GM12878 (cell line): ENCODE results near the gene PUS7. TPM values are rescaled to one million over a fixed set of nuclear protein-coding genes. Genes with fewer than 3 reads are reported as not detected.

Experiments
- ATAC-seq: fragments of 200-7000 bp; cut with Tn5 transposase; 3 replicates; pipeline ENCODE4 v1.9.1; 2020; ENCODE audit warnings: mild to moderate bottlenecking, moderate library complexity
- BruUV-seq: library from RNA; stranded (reverse); fragments of 400-500 nt; replicated peaks from 2 replicates; lab custom pipeline; 2021; lab: Mats Ljungman, UMichigan
- CTCF ChIA-PET: fragments of 300-600 bp; sonication (Branson Sonifier 250); formaldehyde crosslinking; extraction: SDS; loops from one replicate; lab custom pipeline; 2021; ENCODE audit warnings: inconsistent platforms; lab: Yijun Ruan, JAX
- POLR2A ChIA-PET: fragments of 350-600 bp; formaldehyde crosslinking; extraction: SDS; loops from one replicate; lab custom pipeline; 2021; ENCODE audit warnings: inconsistent platforms; lab: Charles Lee
- RAD21 ChIA-PET: fragments of 300-600 bp; sonication (Branson Sonifier 250); formaldehyde crosslinking; loops from one replicate; lab custom pipeline; 2023; ENCODE audit warnings: antibody characterized with exemption; ENCODE audit not compliant: unreplicated experiment; lab: Charles Lee
- SMC1A ChIA-PET: fragments of 300-600 bp; sonication (Branson Sonifier 250); formaldehyde crosslinking; loops from one replicate; lab custom pipeline; 2023; ENCODE audit not compliant: unreplicated experiment, uncharacterized antibody; lab: Charles Lee
- DNase-seq: peaks from one replicate; pipeline ENCODE4 v3.0.0-alpha.2; 2011; ENCODE audit warnings: low read depth, low spot score
- FAIRE-seq: peaks from 3 replicates; lab custom pipeline; 2011; peaks lifted over from hg19 to GRCh38; lab: Jason Lieb, UNC
- H2AFZ ChIP-seq: 2 replicates; pipeline ENCODE4 v1.6.0; 2011; ENCODE audit warnings: low read depth, low read length, control low read depth; ENCODE audit not compliant: control insufficient read depth
- H3K27ac ChIP-seq: 2 replicates; pipeline ENCODE4 v1.5.1; 2011; ENCODE audit warnings: control low read depth; ENCODE audit not compliant: control insufficient read depth, insufficient read depth
- H3K27me3 ChIP-seq, 2 experiments: replicated peaks in 1 of 2; 2 replicates each; pipeline versions ENCODE4 v1.6.0 to v1.6.1; 2011; ENCODE audit warnings: low read length in 1 of 2; ENCODE audit not compliant: control insufficient read depth in 2 of 2, insufficient read depth in 2 of 2
- H3K36me3 ChIP-seq, 2 experiments: 2 replicates each; pipeline ENCODE4 v1.5.1; 2011; ENCODE audit warnings: low read length in 1 of 2; ENCODE audit not compliant: control insufficient read depth in 2 of 2, insufficient read depth in 2 of 2
- H3K4me1 ChIP-seq: 2 replicates; pipeline ENCODE4 v1.6.1; 2011; ENCODE audit warnings: mild to moderate bottlenecking, low read length, moderate library complexity, mixed read lengths; ENCODE audit not compliant: control insufficient read depth, insufficient read depth
- H3K4me2 ChIP-seq: 2 replicates; pipeline ENCODE4 v1.6.0; 2011; ENCODE audit warnings: control low read depth; ENCODE audit not compliant: control insufficient read depth, insufficient read depth
- H3K4me3 ChIP-seq: fragments of 200-600 bp; sonication (generic); 2 replicates; pipeline ENCODE4 v1.5.1; 2016
- H3K79me2 ChIP-seq: 2 replicates; pipeline ENCODE4 v1.6.0; 2011; ENCODE audit warnings: low read length; ENCODE audit not compliant: control insufficient read depth, insufficient read depth
- H3K9ac ChIP-seq: 2 replicates; pipeline ENCODE4 v1.8.0; 2011; ENCODE audit warnings: low read length, control low read depth, mixed read lengths; ENCODE audit not compliant: control insufficient read depth, insufficient read depth
- H3K9me3 ChIP-seq: replicated peaks from 3 replicates; pipeline ENCODE4 v1.5.1; 2011; ENCODE audit warnings: mild to moderate bottlenecking, low read length; ENCODE audit not compliant: control insufficient read depth, insufficient read depth
- H4K20me1 ChIP-seq: 2 replicates; pipeline ENCODE4 v1.6.0; 2011; ENCODE audit not compliant: control insufficient read depth, insufficient read depth
- ATF7 ChIP-seq: fragments of 450-650 bp; IDR thresholded peaks from 2 replicates; pipeline ENCODE4 v1.6.1; 2016; ENCODE audit warnings: low read depth, mild to moderate bottlenecking
- EED ChIP-seq: sonication (generic); IDR thresholded peaks from 2 replicates; pipeline ENCODE4 v1.6.1; 2016; ENCODE audit warnings: antibody characterized with exemption, low read depth
- EZH2 ChIP-seq: IDR thresholded peaks from 2 replicates; pipeline ENCODE4 v1.6.1; 2012; ENCODE audit warnings: low read depth, mild to moderate bottlenecking, control low read depth, inconsistent platforms, low read length, borderline replicate concordance; ENCODE audit not compliant: control insufficient read depth
- FOS ChIP-seq: IDR thresholded peaks from 3 replicates; pipeline ENCODE4 v1.6.1; 2011; ENCODE audit warnings: borderline replicate concordance; ENCODE audit not compliant: insufficient read length; ENCODE audit errors: extremely low read depth
- MTA3 ChIP-seq: IDR thresholded peaks from 2 replicates; pipeline ENCODE4 v1.6.1; 2012; ENCODE audit warnings: low read length, inconsistent platforms, borderline replicate concordance
- NFIC ChIP-seq: IDR thresholded peaks from 2 replicates; pipeline ENCODE4 v1.6.1; 2012; ENCODE audit warnings: low read depth, mild to moderate bottlenecking, inconsistent platforms, low read length, moderate library complexity
- NFYA ChIP-seq: IDR thresholded peaks from 2 replicates; pipeline ENCODE4 v1.6.1; 2011; ENCODE audit warnings: low read depth, mild to moderate bottlenecking, low read length, improper control_type of control experiment, borderline replicate concordance
- PML ChIP-seq: IDR thresholded peaks from 2 replicates; pipeline ENCODE4 v1.6.1; 2012; ENCODE audit warnings: low read length, inconsistent platforms
- SPI1 ChIP-seq: IDR thresholded peaks from 2 replicates; pipeline ENCODE4 v1.6.1; 2011; ENCODE audit warnings: low read depth, mild to moderate bottlenecking, low read length, moderate library complexity, borderline replicate concordance; ENCODE audit not compliant: insufficient read depth
- WGBS: methylation state at CpG from one replicate; pipeline ENCODE4 v1.1.6; 2016; ENCODE audit warnings: low lambda C conversion rate; ENCODE audit not compliant: insufficient replicate concordance, insufficient coverage; ENCODE audit errors: missing lambda C conversion rate; 5-methylcytosine and 5-hydroxymethylcytosine counted together
- in situ Hi-C: fragments of 300-500 bp; cut with MboI; formaldehyde crosslinking; loops from 9 replicates; pipeline ENCODE4 v1.14.3; 2018; ENCODE audit warnings: mixed read lengths
- intact Hi-C: fragments of 100-400 bp; cut with micrococcal nuclease; formaldehyde crosslinking; loops from one replicate; pipeline ENCODE4 v1.14.2; 2022; ENCODE audit not compliant: unreplicated experiment
- polyA plus RNA-seq, 11 experiments: library from polyadenylated mRNA; depleted of rRNA in 4 of 11; unstranded in 6 of 11; stranded (reverse) in 5 of 11; fragments of >200 nt; fragmentation: Nextera tagmentation in 4 of 11; fragmentation: Illumina TruSeq in 1 of 11; extraction: Ambion mirVana in 4 of 11; extraction: Trizol in 1 of 11; gene quantifications; 1 replicate in 1 of 11; 2 replicates in 10 of 11; pipeline versions ENCODE4 v1.2.1 to v1.2.3, GENCODE V29; 2011 to 2016; ENCODE audit warnings: inconsistent platforms in 2 of 11, missing spikeins in 2 of 11, low read depth in 1 of 11
- total RNA-seq, 4 experiments: library from RNA; depleted of rRNA in 3 of 4; stranded (reverse); fragments of >200 nt in 3 of 4; fragmentation: Illumina TruSeq in 1 of 4; extraction: Trizol in 1 of 4; gene quantifications; 2 replicates each; pipeline versions ENCODE4 v1.2.1 to v1.2.3, GENCODE V29; 2013 to 2021
- TF ChIP-seq, protein P1 (sequence below): IDR thresholded peaks from 2 replicates; pipeline ENCODE4 v1.6.1; 2012; ENCODE audit warnings: low read depth, low read length, improper control_type of control experiment
- TF ChIP-seq, protein P2 (sequence below): fragments of 450-650 bp; formaldehyde crosslinking; IDR thresholded peaks from 2 replicates; pipeline ENCODE4 v1.5.0; 2022; ENCODE audit warnings: mild to moderate bottlenecking, missing genetic modification characterization

The PUS7 gene
- total and polyA plus RNA-seq, 10 of the 15 experiments (the other 5 are each of a cell fraction or from before 2014, with no cell fraction given) = 5.6 to 28.5 (median 22.4) TPM

- no TSS peak for BruUV-seq
- no peak overlapping the region for H3K4me3 ChIP-seq
- intact Hi-C loops (loop anchor here (5.0 kb wide), 1 partner anchor 57 kb away; no protein-coding TSS in a partner anchor), in situ Hi-C loops (no loop called here)
- 97% methylated on average over 20 of the region's 20 CpGs for WGBS
- H2AFZ ChIP-seq = no peak overlapping the region
- H3K36me3 ChIP-seq = no peaks in the 10 kb centered on the region
- POLR2A ChIA-PET = no interaction called here
- DNase-seq (no peak), FAIRE-seq (no peak), ATAC-seq (no peak)
- SMC1A ChIA-PET = no interaction called here
- H3K4me2 ChIP-seq = no peak overlapping the region
- H3K4me1 ChIP-seq = peaks cover 3% of the 10 kb centered on the region
- H4K20me1 ChIP-seq = no peaks in the 10 kb centered on the region
- no peaks in the 10 kb centered on the region for H3K9me3 ChIP-seq
- H3K79me2 ChIP-seq = peaks cover 19% of the 10 kb centered on the region
- no peaks in the 10 kb centered on the region for H3K27me3 ChIP-seq
- CTCF ChIA-PET = no interaction called here
- H3K27ac ChIP-seq = no peak overlapping the region
- H3K9ac ChIP-seq = no peak overlapping the region
- no peak for TF ChIP-seq EED
- TF ChIP-seq EZH2 = no peak
- TF ChIP-seq, protein P1, sequence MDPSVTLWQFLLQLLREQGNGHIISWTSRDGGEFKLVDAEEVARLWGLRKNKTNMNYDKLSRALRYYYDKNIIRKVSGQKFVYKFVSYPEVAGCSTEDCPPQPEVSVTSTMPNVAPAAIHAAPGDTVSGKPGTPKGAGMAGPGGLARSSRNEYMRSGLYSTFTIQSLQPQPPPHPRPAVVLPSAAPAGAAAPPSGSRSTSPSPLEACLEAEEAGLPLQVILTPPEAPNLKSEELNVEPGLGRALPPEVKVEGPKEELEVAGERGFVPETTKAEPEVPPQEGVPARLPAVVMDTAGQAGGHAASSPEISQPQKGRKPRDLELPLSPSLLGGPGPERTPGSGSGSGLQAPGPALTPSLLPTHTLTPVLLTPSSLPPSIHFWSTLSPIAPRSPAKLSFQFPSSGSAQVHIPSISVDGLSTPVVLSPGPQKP = no peak
- no peak for TF ChIP-seq ATF7
- no peak for TF ChIP-seq FOS
- no peak for TF ChIP-seq NFIC
- TF ChIP-seq, protein P2, sequence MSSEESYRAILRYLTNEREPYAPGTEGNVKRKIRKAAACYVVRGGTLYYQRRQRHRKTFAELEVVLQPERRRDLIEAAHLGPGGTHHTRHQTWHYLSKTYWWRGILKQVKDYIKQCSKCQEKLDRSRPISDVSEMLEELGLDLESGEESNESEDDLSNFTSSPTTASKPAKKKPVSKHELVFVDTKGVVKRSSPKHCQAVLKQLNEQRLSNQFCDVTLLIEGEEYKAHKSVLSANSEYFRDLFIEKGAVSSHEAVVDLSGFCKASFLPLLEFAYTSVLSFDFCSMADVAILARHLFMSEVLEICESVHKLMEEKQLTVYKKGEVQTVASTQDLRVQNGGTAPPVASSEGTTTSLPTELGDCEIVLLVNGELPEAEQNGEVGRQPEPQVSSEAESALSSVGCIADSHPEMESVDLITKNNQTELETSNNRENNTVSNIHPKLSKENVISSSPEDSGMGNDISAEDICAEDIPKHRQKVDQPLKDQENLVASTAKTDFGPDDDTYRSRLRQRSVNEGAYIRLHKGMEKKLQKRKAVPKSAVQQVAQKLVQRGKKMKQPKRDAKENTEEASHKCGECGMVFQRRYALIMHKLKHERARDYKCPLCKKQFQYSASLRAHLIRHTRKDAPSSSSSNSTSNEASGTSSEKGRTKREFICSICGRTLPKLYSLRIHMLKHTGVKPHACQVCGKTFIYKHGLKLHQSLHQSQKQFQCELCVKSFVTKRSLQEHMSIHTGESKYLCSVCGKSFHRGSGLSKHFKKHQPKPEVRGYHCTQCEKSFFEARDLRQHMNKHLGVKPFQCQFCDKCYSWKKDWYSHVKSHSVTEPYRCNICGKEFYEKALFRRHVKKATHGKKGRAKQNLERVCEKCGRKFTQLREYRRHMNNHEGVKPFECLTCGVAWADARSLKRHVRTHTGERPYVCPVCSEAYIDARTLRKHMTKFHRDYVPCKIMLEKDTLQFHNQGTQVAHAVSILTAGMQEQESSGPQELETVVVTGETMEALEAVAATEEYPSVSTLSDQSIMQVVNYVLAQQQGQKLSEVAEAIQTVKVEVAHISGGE (CRISPR knock-in tag) = no peak
- no peak for TF ChIP-seq SPI1
- no peak for TF ChIP-seq MTA3
- TF ChIP-seq NFYA = no peak
- no peak for TF ChIP-seq PML
- RAD21 ChIA-PET = no interaction called here
Observed at GRCh38 chr7:105530546-105530945, 8.5 kb upstream of the PUS7 start.
